Tibial artery (tissue), 4 donors: Measurements from ENCODE around the gene COL18A1.
"Not testable (repeated sequence)": the region's sequence is repeated elsewhere in the genome, so short reads cannot be mapped to it uniquely, and the experiment has no call there.

Experiments
- DNase-seq, 2 donors: peaks; one replicate each; pipeline ENCODE4 v3.0.0-alpha.2; 2019
- H3K27ac ChIP-seq, 2 donors: fragments of 200-600 bp; sonication (generic) in 1 of 2; 1 replicate in 1 of 2; 2 replicates in 1 of 2; pipeline ENCODE4 v1.5.1; 2018 to 2019; ENCODE audit warnings: mild to moderate bottlenecking in 1 of 2
- H3K27me3 ChIP-seq, 2 donors: fragments of 200-600 bp; sonication (generic) in 1 of 2; one replicate each; pipeline versions ENCODE4 v1.5.1 to v1.6.0; 2016 to 2019
- H3K36me3 ChIP-seq, 3 donors: fragments of 200-600 bp; sonication (generic) in 2 of 3; one replicate each; pipeline ENCODE4 v1.5.1; 2016 to 2019; ENCODE audit warnings: mild to moderate bottlenecking in 2 of 3
- H3K4me1 ChIP-seq, 4 donors: fragments of 200-600 bp; sonication (generic) in 2 of 4; 1 replicate in 3 of 4; 2 replicates in 1 of 4; pipeline ENCODE4 v1.5.1; 2016 to 2019
- H3K4me3 ChIP-seq, 2 donors: fragments of 200-600 bp; sonication (generic) in 1 of 2; 1 replicate in 1 of 2; 2 replicates in 1 of 2; pipeline ENCODE4 v1.5.1; 2018 to 2019; ENCODE audit warnings: mild to moderate bottlenecking in 2 of 2
- H3K9me3 ChIP-seq, 3 donors: fragments of 200-600 bp; sonication (generic) in 1 of 3; one replicate each; pipeline ENCODE4 v1.5.1; 2016 to 2019
- CTCF ChIP-seq, 2 experiments: fragments of 200-600 bp in 1 of 2; fragments of 450-650 bp in 1 of 2; IDR thresholded peaks; one replicate each; pipeline ENCODE4 v1.5.1; 2017 to 2019; ENCODE audit warnings: antibody characterized with exemption in 2 of 2, mild to moderate bottlenecking in 1 of 2, moderate library complexity in 1 of 2
- intact Hi-C: fragments of 100-400 bp; cut with DNase I; formaldehyde crosslinking; loops from one replicate; pipeline ENCODE4 v1.15.0; 2023; ENCODE audit warnings: low total_unique reads

The COL18A1 gene

GRCh38 chr21:45528981-45529784, 124.2 kb downstream of the COL18A1 start:
- DNase-seq: peak in 1 of 2 donors; percentile 54
- no peaks in the 10 kb centered on the region for H3K4me1 ChIP-seq
- H3K27me3 ChIP-seq: peaks cover 0 to 4% of the 10 kb centered on the region in 2 donors
- no peak overlapping the region for H3K4me3 ChIP-seq
- no peak for TF ChIP-seq CTCF (IDR thresholded peaks at IDR 0.05)
- no peaks in the 10 kb centered on the region for H3K9me3 ChIP-seq
- intact Hi-C loops: loop anchor here (10.0 kb wide), 1 partner anchor 586 kb away; no protein-coding TSS in a partner anchor
- H3K36me3 ChIP-seq: peaks cover 0 to 26% (median 5%) of the 10 kb centered on the region in 3 donors
- H3K27ac ChIP-seq: no peak overlapping the region

GRCh38 chr21:45529785-45530422, 124.9 kb downstream of the COL18A1 start:
- no peak for TF ChIP-seq CTCF (IDR thresholded peaks at IDR 0.05)
- Histone ChIP-seq H3K27me3 (peaks cover 0 to 4% of the 10 kb centered on the region in 2 donors), H3K9me3 (no peaks in the 10 kb centered on the region), H3K4me3 (no peak overlapping the region), H3K27ac (no peak overlapping the region), H3K36me3 (peaks cover 0 to 24% (median 5%) of the 10 kb centered on the region in 3 donors), H3K4me1 (no peaks in the 10 kb centered on the region)
- DNase-seq: peak in 1 of 2 donors; percentile 24
- intact Hi-C loops: loop anchor here (10.0 kb wide), 1 partner anchor 585 kb away; no protein-coding TSS in a partner anchor

- Histone ChIP-seq H3K27me3 (peaks cover 0 to 4% of the 10 kb centered on the region in 2 donors), H3K27ac (no peak overlapping the region), H3K36me3 (peaks cover 0 to 17% (median 5%) of the 10 kb centered on the region in 3 donors), H3K4me3 (no peak overlapping the region), H3K9me3 (no peaks in the 10 kb centered on the region), H3K4me1 (no peaks in the 10 kb centered on the region)
- intact Hi-C loops: no loop called here
- no peak for TF ChIP-seq CTCF (IDR thresholded peaks at IDR 0.05)
- DNase-seq: peak in 1 of 2 donors; percentile 60
These were observed 125.6 kb downstream of the COL18A1 start for GRCh38 chr21:45530423-45531113.

- DNase-seq, H3K4me3 ChIP-seq, H3K27ac ChIP-seq, H3K9me3 ChIP-seq, intact Hi-C loops, H3K27me3 ChIP-seq, H3K4me1 ChIP-seq: not testable (repeated sequence)
- H3K36me3 ChIP-seq: peaks cover 0 to 17% (median 5%) of the 10 kb centered on the region in 3 donors
These were observed 126.1 kb downstream of the COL18A1 start for GRCh38 chr21:45531114-45531392.

GRCh38 chr21:45531393-45532215, 126.6 kb downstream of the COL18A1 start:
- peak in 1 of 2 donors; percentile 58 for DNase-seq

More at GRCh38 chr21:45531393-45532215, 126.6 kb downstream of the COL18A1 start:
- Histone ChIP-seq H3K27ac (no peak overlapping the region), H3K36me3 (peaks cover 0 to 17% (median 5%) of the 10 kb centered on the region in 3 donors), H3K9me3 (no peaks in the 10 kb centered on the region), H3K4me3 (no peak overlapping the region), H3K27me3 (peaks cover 0 to 4% of the 10 kb centered on the region in 2 donors), H3K4me1 (no peaks in the 10 kb centered on the region)
- intact Hi-C loops: no loop called here
- no peak for TF ChIP-seq CTCF (IDR thresholded peaks at IDR 0.05)
